OCI-LY7 (cell line): ENCODE measurements around the gene ADAMTS16. TPM values are rescaled to one million over a fixed set of nuclear protein-coding genes. Genes with fewer than 3 reads are reported as not detected.

Experiments used
- BruUV-seq: library from RNA; stranded (reverse); fragments of 400-500 nt; replicated peaks from 2 replicates; lab custom pipeline; 2021; lab: Mats Ljungman, UMichigan
- CTCF ChIA-PET: fragments of 300-600 bp; sonication (Branson Sonifier 250); formaldehyde crosslinking; loops from one replicate; lab custom pipeline; 2022; ENCODE audit warnings: antibody characterized with exemption; ENCODE audit not compliant: unreplicated experiment; lab: Charles Lee
- POLR2A ChIA-PET: fragments of 300-600 bp; sonication (Branson Sonifier 250); formaldehyde crosslinking; loops from one replicate; lab custom pipeline; 2022; ENCODE audit warnings: antibody characterized with exemption; lab: Charles Lee
- DNase-seq: peaks from one replicate; pipeline ENCODE4 v3.0.0-alpha.2; 2015; ENCODE audit warnings: low spot score
- H2AFZ ChIP-seq: fragments of 200-600 bp; sonication (generic), shearing (Covaris generic); 2 replicates; pipeline ENCODE4 v1.6.1; 2014; ENCODE audit warnings: mild to moderate bottlenecking, antibody characterized with exemption, low read length, moderate library complexity
- H3K27ac ChIP-seq: fragments of 200-600 bp; sonication (generic); 2 replicates; pipeline ENCODE4 v1.5.1; 2014; ENCODE audit warnings: mixed run types, low read depth, mild to moderate bottlenecking, moderate library complexity, low read length, inconsistent platforms; ENCODE audit not compliant: poor library complexity, severe bottlenecking
- H3K36me3 ChIP-seq: fragments of 200-600 bp; sonication (generic); 2 replicates; pipeline ENCODE4 v1.6.1; 2014; ENCODE audit warnings: mild to moderate bottlenecking, antibody characterized with exemption, low read length, moderate library complexity, mixed read lengths; ENCODE audit not compliant: insufficient read depth
- H3K4me1 ChIP-seq: fragments of 200-600 bp; sonication (generic); 2 replicates; pipeline ENCODE4 v1.5.1; 2014; ENCODE audit warnings: mild to moderate bottlenecking, low read length; ENCODE audit not compliant: insufficient read depth, poor library complexity, severe bottlenecking
- H3K4me2 ChIP-seq: fragments of 200-600 bp; sonication (generic); 2 replicates; pipeline ENCODE4 v1.6.1; 2014; ENCODE audit warnings: mild to moderate bottlenecking, low read length
- H3K4me3 ChIP-seq: fragments of 200-600 bp; sonication (generic); 2 replicates; pipeline ENCODE4 v1.5.1; 2014; ENCODE audit warnings: mild to moderate bottlenecking, low read depth, low read length; ENCODE audit not compliant: poor library complexity, severe bottlenecking
- H3K79me2 ChIP-seq: fragments of 200-600 bp; sonication (generic); 2 replicates; pipeline ENCODE4 v1.6.1; 2016; ENCODE audit warnings: low read depth, mild to moderate bottlenecking, low read length, moderate library complexity, mixed read lengths; ENCODE audit not compliant: insufficient read depth
- H3K9me2 ChIP-seq: fragments of 200-600 bp; sonication (generic); 2 replicates; pipeline ENCODE4 v1.6.1; 2016; ENCODE audit warnings: mild to moderate bottlenecking, low read length, mixed read lengths; ENCODE audit not compliant: insufficient read depth
- H3K9me3 ChIP-seq: fragments of 200-600 bp; sonication (generic); 2 replicates; pipeline ENCODE4 v1.6.1; 2014; ENCODE audit warnings: mild to moderate bottlenecking, mixed run types, low read length, mixed read lengths
- H4K20me1 ChIP-seq: fragments of 200-600 bp; sonication (generic); 2 replicates; pipeline ENCODE4 v1.6.1; 2014; ENCODE audit warnings: mild to moderate bottlenecking, antibody characterized with exemption, low read length, moderate library complexity, mixed read lengths; ENCODE audit not compliant: insufficient read depth
- CTCF ChIP-seq: fragments of 200-600 bp; sonication (generic); conservative IDR thresholded peaks from 2 replicates; pipeline ENCODE4 v1.5.1; 2014; ENCODE audit warnings: mild to moderate bottlenecking, antibody characterized with exemption, low read length, moderate library complexity, mixed read lengths
- EZH2phosphoT487 ChIP-seq: fragments of 200-600 bp; sonication (generic); IDR thresholded peaks from 2 replicates; pipeline ENCODE4 v1.6.1; 2018; ENCODE audit warnings: low read depth, borderline replicate concordance, mild to moderate bottlenecking, mixed run types, antibody characterized with exemption, low read length, moderate library complexity, mixed read lengths
- intact Hi-C: fragments of 100-400 bp; cut with micrococcal nuclease; formaldehyde crosslinking; loops from one replicate; pipeline ENCODE4 v1.10.0; 2022; ENCODE audit not compliant: unreplicated experiment
- total RNA-seq, 2 experiments: library from RNA; depleted of rRNA in 1 of 2; stranded (reverse); fragments of >200 nt in 1 of 2; shearing (Covaris generic) in 1 of 2; gene quantifications; 2 replicates each; pipeline ENCODE4 v1.2.3, GENCODE V29; 2014 to 2022

ADAMTS16 gene
- total RNA-seq, 2 experiments from 2014 or later: not detected

GRCh38 chr5:5159282-5160103, 19.4 kb downstream of the ADAMTS16 start:
- Histone ChIP-seq H3K36me3 (no peaks in the 10 kb centered on the region), H3K4me2 (no peak overlapping the region), H4K20me1 (no peaks in the 10 kb centered on the region), H3K9me3 (no peaks in the 10 kb centered on the region), H3K27ac (no peak overlapping the region), H3K79me2 (no peaks in the 10 kb centered on the region), H3K9me2 (no peaks in the 10 kb centered on the region), H2AFZ (no peak overlapping the region), H3K4me1 (peaks cover 6% of the 10 kb centered on the region), H3K4me3 (no peak overlapping the region)
- intact Hi-C loops: no loop called here
- DNase-seq: no peak
- CTCF ChIA-PET: no interaction called here
- TF ChIP-seq EZH2phosphoT487 (no peak), CTCF (no peak)
- no TSS peak for BruUV-seq
- POLR2A ChIA-PET: no interaction called here

GRCh38 chr5:5164163-5164562, 24.0 kb downstream of the ADAMTS16 start:
- Histone ChIP-seq H3K27ac (no peak overlapping the region), H4K20me1 (no peaks in the 10 kb centered on the region), H3K4me1 (no peaks in the 10 kb centered on the region), H3K9me3 (no peaks in the 10 kb centered on the region), H3K9me2 (no peaks in the 10 kb centered on the region; the same call in 1 of the 2 replicates), H3K4me2 (no peak overlapping the region), H3K79me2 (no peaks in the 10 kb centered on the region), H3K4me3 (no peak overlapping the region), H3K36me3 (no peaks in the 10 kb centered on the region), H2AFZ (no peak overlapping the region)
- no peak for TF ChIP-seq CTCF
- no peak for TF ChIP-seq EZH2phosphoT487
- no peak for DNase-seq
- ChIA-PET CTCF (no interaction called here), POLR2A (no interaction called here)
- no TSS peak for BruUV-seq
- intact Hi-C loops: no loop called here

- H2AFZ ChIP-seq: no peak overlapping the region
- no peaks in the 10 kb centered on the region for H3K79me2 ChIP-seq
- CTCF ChIA-PET: no interaction called here
- POLR2A ChIA-PET: interaction anchor here (1.3 kb wide), 1 partner anchor 10 kb away, joined by 3 read pairs; no protein-coding TSS in a partner anchor
- H3K4me2 ChIP-seq: no peak overlapping the region
- no peak overlapping the region for H3K27ac ChIP-seq
- H3K36me3 ChIP-seq: no peaks in the 10 kb centered on the region
- TF ChIP-seq CTCF: no peak
- DNase-seq: no peak
- no peaks in the 10 kb centered on the region for H3K9me3 ChIP-seq
- H3K4me3 ChIP-seq: no peak overlapping the region
- BruUV-seq: no TSS peak
- H3K9me2 ChIP-seq: no peaks in the 10 kb centered on the region; the same call in 1 of the 2 replicates
- no peaks in the 10 kb centered on the region for H3K4me1 ChIP-seq
- intact Hi-C loops: no loop called here
- H4K20me1 ChIP-seq: no peaks in the 10 kb centered on the region
Observed at GRCh38 chr5:5165541-5166002, 25.4 kb downstream of the ADAMTS16 start.
